ENCODE results near the gene TRIM65. TPM values are rescaled to one million over a fixed set of nuclear protein-coding genes. Genes with fewer than 3 reads are reported as not detected.

TRIM65 gene
- total RNA-seq, 6 experiments from 2014 or later: 5.9 to 8.1 (median 7.6) TPM

GRCh38 chr17:75898065-75898464 lies 1.3 kb upstream of the TRIM65 start:
- peaks cover 0 to 28% (median 6%) of the 10 kb centered on the region in 4 donors for H3K4me1 ChIP-seq
- WGBS (ENCODE audit: insufficient coverage, low coverage, low lambda C conversion rate, missing lambda C conversion rate): no CpG with 5 or more reads among the region's 8 CpGs
- ATAC-seq (no peak), DNase-seq (peak in 1 of 3 donors; percentile 56)
- TF ChIP-seq CTCF (IDR thresholded peaks at IDR 0.05): no peak
- no peak for TF ChIP-seq POLR2A (IDR thresholded peaks at IDR 0.05)
- H3K36me3 ChIP-seq: peaks cover 0 to 38% (median 13%) of the 10 kb centered on the region in 4 donors
- no peak overlapping the region for H3K4me3 ChIP-seq
- H3K27me3 ChIP-seq: no peaks in the 10 kb centered on the region
- intact Hi-C loops (cut with DNase I): no loop called here
- H3K9me3 ChIP-seq: no peaks in the 10 kb centered on the region
- no peak overlapping the region for H3K27ac ChIP-seq

- Histone ChIP-seq H3K9me3 (no peaks in the 10 kb centered on the region), H3K4me1 (peaks cover 0 to 28% (median 6%) of the 10 kb centered on the region in 4 donors), H3K4me3 (peak overlapping the region; percentile 76 to 97 (median 81)), H3K27ac (peak overlapping the region; percentile 73 to 88 (median 76)), H3K36me3 (peaks cover 0 to 38% (median 13%) of the 10 kb centered on the region in 4 donors), H3K27me3 (no peaks in the 10 kb centered on the region)
- ATAC-seq (no peak), DNase-seq (peak in 1 of 3 donors; percentile 61)
- WGBS (ENCODE audit: insufficient coverage, low coverage, low lambda C conversion rate, missing lambda C conversion rate): 76% methylated on average over 8 of the region's 37 CpGs
- TF ChIP-seq CTCF (IDR thresholded peaks at IDR 0.05) (no peak), POLR2A (IDR thresholded peaks at IDR 0.05) (no peak)
- intact Hi-C loops (cut with DNase I): no loop called here
Observed at GRCh38 chr17:75897160-75898019, 639 bp upstream of the TRIM65 start.

- intact Hi-C loops (cut with DNase I): no loop called here
Observed at GRCh38 chr17:75895370-75896155, 1.2 kb downstream of the TRIM65 start.

More at GRCh38 chr17:75895370-75896155, 1.2 kb downstream of the TRIM65 start:
- TF ChIP-seq CTCF (IDR thresholded peaks at IDR 0.05) (peak in 1 of 4 donors; percentile 3), POLR2A (IDR thresholded peaks at IDR 0.05) (no peak)
- no peaks in the 10 kb centered on the region for H3K27me3 ChIP-seq
- peak overlapping the region; percentile 76 to 97 (median 81) for H3K4me3 ChIP-seq
- 45% methylated on average over 14 of the region's 28 CpGs for WGBS (ENCODE audit: insufficient coverage, low coverage, low lambda C conversion rate, missing lambda C conversion rate)
- peak overlapping the region in 2 of 3 donors; percentile 73 to 88 for H3K27ac ChIP-seq
- H3K4me1 ChIP-seq: peaks cover 0 to 36% (median 8%) of the 10 kb centered on the region in 4 donors
- peaks cover 0 to 24% (median 8%) of the 10 kb centered on the region in 4 donors for H3K36me3 ChIP-seq
- H3K9me3 ChIP-seq: no peaks in the 10 kb centered on the region
- ATAC-seq: no peak
- DNase-seq: peak in 1 of 3 donors; percentile 59

Measured in right lobe of liver (tissue), 6 donors.